CD4-positive, CD25-positive, alpha-beta regulatory T cell (primary cell): ENCODE data around the gene TRAF5. TPM values are rescaled to one million over a fixed set of nuclear protein-coding genes. Genes with fewer than 3 reads are reported as not detected.

Experiments used
- ATAC-seq, 2 donors: fragments of 150-1000 bp; cut with Tn5 transposase; one replicate each; pipeline ENCODE4 v1.10.0; 2021; ENCODE audit warnings: low read depth in 2 of 2, moderate number of reproducible peaks in 2 of 2, moderate library complexity in 1 of 2
- DNase-seq, 3 donors: peaks; one replicate each; pipeline versions ENCODE4 v3.0.0 to v3.0.0-alpha.2; 2012 to 2022; ENCODE audit warnings: mixed read lengths in 1 of 3
- H3K27ac ChIP-seq: one replicate; pipeline ENCODE4 v1.7.0; 2013; ENCODE audit warnings: mild to moderate bottlenecking, low read length; ENCODE audit not compliant: insufficient read depth, poor library complexity, severe bottlenecking
- H3K27me3 ChIP-seq: one replicate; pipeline ENCODE4 v1.7.0; 2013; ENCODE audit warnings: low read length; ENCODE audit not compliant: control insufficient read depth, insufficient read depth
- H3K36me3 ChIP-seq: one replicate; pipeline ENCODE4 v1.7.0; 2013; ENCODE audit warnings: mild to moderate bottlenecking, low read length, moderate library complexity; ENCODE audit not compliant: control insufficient read depth, insufficient read depth
- H3K4me1 ChIP-seq: 2 replicates; pipeline ENCODE4 v1.7.0; 2013; ENCODE audit warnings: mild to moderate bottlenecking, low read length; ENCODE audit not compliant: insufficient read depth, control insufficient read depth, poor library complexity, severe bottlenecking
- H3K4me3 ChIP-seq: one replicate; pipeline ENCODE4 v1.7.0; 2013; ENCODE audit warnings: low read depth, mild to moderate bottlenecking, low read length, moderate library complexity
- H3K9me3 ChIP-seq, 2 experiments: 1 replicate in 1 of 2; 2 replicates in 1 of 2; pipeline ENCODE4 v1.7.0; 2013; ENCODE audit warnings: low read length in 2 of 2, mild to moderate bottlenecking in 1 of 2, moderate library complexity in 1 of 2; ENCODE audit not compliant: control insufficient read depth in 2 of 2
- H3K27ac Mint-ChIP-seq, 3 donors: one replicate each; pipeline ENCODE4 v1.8.0; 2020 to 2022; ENCODE audit warnings: mild to moderate bottlenecking in 3 of 3, mixed read lengths in 3 of 3, moderate library complexity in 2 of 3
- H3K27me3 Mint-ChIP-seq: one replicate; pipeline ENCODE4 v1.8.0; 2022; ENCODE audit warnings: mild to moderate bottlenecking, mixed read lengths
- H3K36me3 Mint-ChIP-seq: one replicate; pipeline ENCODE4 v1.8.0; 2020; ENCODE audit warnings: mixed read lengths
- H3K4me1 Mint-ChIP-seq, 4 donors: one replicate each; pipeline ENCODE4 v1.8.0; 2020 to 2022; ENCODE audit warnings: mixed read lengths in 4 of 4, mild to moderate bottlenecking in 1 of 4
- H3K4me3 Mint-ChIP-seq, 4 donors: one replicate each; pipeline ENCODE4 v1.8.0; 2020 to 2022; ENCODE audit warnings: mild to moderate bottlenecking in 4 of 4, mixed read lengths in 4 of 4, moderate library complexity in 3 of 4
- H3K9me3 Mint-ChIP-seq, 7 donors: one replicate each; pipeline ENCODE4 v1.8.0; 2020 to 2022; ENCODE audit warnings: mixed read lengths in 7 of 7, mild to moderate bottlenecking in 3 of 7, moderate library complexity in 2 of 7
- polyA plus RNA-seq, 4 donors: library from polyadenylated mRNA; unstranded; fragments of 300-500 nt; fragmentation: Illumina TruSeq; gene quantifications; one replicate each; pipeline ENCODE4 v1.2.3, GENCODE V29; 2021
- total RNA-seq: library from RNA; stranded (reverse); gene quantifications from one replicate; pipeline ENCODE4 v1.2.3, GENCODE V29; 2022

TRAF5 gene
- total and polyA plus RNA-seq, 5 donors from 2014 or later = 34.4 to 58.3 (median 39.5) TPM

- Mint-ChIP-seq H3K36me3 (peaks cover 11% of the 10 kb centered on the region), H3K9me3 (peaks cover 0 to 4% (median 0%) of the 10 kb centered on the region in 7 donors), H3K27ac (peak overlapping the region in 1 of 3 donors; percentile 82), H3K4me3 (peak overlapping the region in 2 of 4 donors; percentile 3 to 50), H3K27me3 (no peaks in the 10 kb centered on the region), H3K4me1 (peaks cover 44 to 98% (median 79%) of the 10 kb centered on the region in 4 donors)
- DNase-seq (no peak), ATAC-seq (no peak)
- Histone ChIP-seq H3K27me3 (no peaks in the 10 kb centered on the region), H3K9me3 (no peaks in the 10 kb centered on the region), H3K4me1 (peaks cover 79% of the 10 kb centered on the region), H3K36me3 (peaks cover 22% of the 10 kb centered on the region), H3K27ac (no peak overlapping the region), H3K4me3 (no peak overlapping the region)
Measured at GRCh38 chr1:211341999-211342398, 15.4 kb downstream of the TRAF5 start.

- peaks cover 14% of the 10 kb centered on the region for H3K36me3 Mint-ChIP-seq
- Histone ChIP-seq H3K27me3 (no peaks in the 10 kb centered on the region), H3K4me1 (peaks cover 72% of the 10 kb centered on the region), H3K9me3 (no peaks in the 10 kb centered on the region), H3K27ac (no peak overlapping the region), H3K4me3 (no peak overlapping the region), H3K36me3 (peaks cover 22% of the 10 kb centered on the region)
- H3K4me3 Mint-ChIP-seq = peak overlapping the region in 1 of 4 donors; percentile 59
- ATAC-seq (no peak), DNase-seq (no peak)
- peaks cover 47 to 96% (median 79%) of the 10 kb centered on the region in 4 donors for H3K4me1 Mint-ChIP-seq
- H3K27me3 Mint-ChIP-seq = no peaks in the 10 kb centered on the region
- H3K9me3 Mint-ChIP-seq = peaks cover 0 to 4% (median 0%) of the 10 kb centered on the region in 7 donors
- H3K27ac Mint-ChIP-seq = peak overlapping the region; percentile 20 to 84 (median 77)
Measured at GRCh38 chr1:211343607-211344006, 17.0 kb downstream of the TRAF5 start.

GRCh38 chr1:211344152-211344618, 17.6 kb downstream of the TRAF5 start:
- H3K4me3 Mint-ChIP-seq = peak overlapping the region in 1 of 4 donors; percentile 59

GRCh38 chr1:211345719-211346118, 19.1 kb downstream of the TRAF5 start:
- peak overlapping the region in 1 of 4 donors; percentile 26 for H3K4me3 Mint-ChIP-seq

More at GRCh38 chr1:211344152-211344618, 17.6 kb downstream of the TRAF5 start:
- Histone ChIP-seq H3K9me3 (no peaks in the 10 kb centered on the region), H3K4me1 (peaks cover 66% of the 10 kb centered on the region), H3K27me3 (no peaks in the 10 kb centered on the region), H3K4me3 (no peak overlapping the region), H3K27ac (no peak overlapping the region), H3K36me3 (peaks cover 16% of the 10 kb centered on the region)
- ATAC-seq (peak in 1 of 2 donors; percentile 29), DNase-seq (no peak)
- peaks cover 51 to 96% (median 75%) of the 10 kb centered on the region in 4 donors for H3K4me1 Mint-ChIP-seq
- H3K36me3 Mint-ChIP-seq = peaks cover 14% of the 10 kb centered on the region
- H3K27me3 Mint-ChIP-seq = no peaks in the 10 kb centered on the region
- peak overlapping the region; percentile 32 to 84 (median 77) for H3K27ac Mint-ChIP-seq
- peaks cover 0 to 4% (median 0%) of the 10 kb centered on the region in 7 donors for H3K9me3 Mint-ChIP-seq

GRCh38 chr1:211347077-211347844, 20.6 kb downstream of the TRAF5 start:
- Mint-ChIP-seq H3K36me3 (peaks cover 12% of the 10 kb centered on the region), H3K4me1 (peaks cover 62 to 94% (median 79%) of the 10 kb centered on the region in 4 donors), H3K27ac (peak overlapping the region; percentile 47 to 84 (median 60)), H3K9me3 (no peaks in the 10 kb centered on the region), H3K4me3 (peak overlapping the region in 3 of 4 donors; percentile 16 to 47 (median 31)), H3K27me3 (no peaks in the 10 kb centered on the region)
- H3K27ac ChIP-seq = no peak overlapping the region
- H3K27me3 ChIP-seq = no peaks in the 10 kb centered on the region
- peaks cover 15% of the 10 kb centered on the region for H3K36me3 ChIP-seq
- H3K4me3 ChIP-seq = no peak overlapping the region
- no peaks in the 10 kb centered on the region for H3K9me3 ChIP-seq
- ATAC-seq (no peak), DNase-seq (no peak)
- peaks cover 50% of the 10 kb centered on the region for H3K4me1 ChIP-seq

More at GRCh38 chr1:211345719-211346118, 19.1 kb downstream of the TRAF5 start:
- Mint-ChIP-seq H3K27ac (peak overlapping the region in 1 of 3 donors; percentile 69), H3K36me3 (peaks cover 18% of the 10 kb centered on the region), H3K27me3 (no peaks in the 10 kb centered on the region), H3K4me1 (peaks cover 54 to 96% (median 82%) of the 10 kb centered on the region in 4 donors), H3K9me3 (peaks cover 0 to under 1% (median 0%) of the 10 kb centered on the region in 7 donors)
- Histone ChIP-seq H3K4me1 (peaks cover 52% of the 10 kb centered on the region), H3K4me3 (no peak overlapping the region), H3K36me3 (peaks cover 15% of the 10 kb centered on the region), H3K9me3 (no peaks in the 10 kb centered on the region), H3K27me3 (no peaks in the 10 kb centered on the region), H3K27ac (no peak overlapping the region)
- ATAC-seq (no peak), DNase-seq (no peak)

GRCh38 chr1:211348547-211348946, 21.9 kb downstream of the TRAF5 start:
- Mint-ChIP-seq H3K27me3 (no peaks in the 10 kb centered on the region), H3K4me3 (no peak overlapping the region), H3K27ac (peak overlapping the region in 2 of 3 donors; percentile 76 to 87), H3K36me3 (peaks cover 21% of the 10 kb centered on the region), H3K4me1 (peaks cover 61 to 95% (median 78%) of the 10 kb centered on the region in 4 donors), H3K9me3 (peaks cover 0 to 2% (median 0%) of the 10 kb centered on the region in 7 donors)
- Histone ChIP-seq H3K4me3 (no peak overlapping the region), H3K36me3 (peaks cover 15% of the 10 kb centered on the region), H3K27ac (no peak overlapping the region), H3K4me1 (peaks cover 52% of the 10 kb centered on the region), H3K9me3 (no peaks in the 10 kb centered on the region), H3K27me3 (no peaks in the 10 kb centered on the region)
- ATAC-seq (no peak), DNase-seq (no peak)

- Histone ChIP-seq H3K27ac (no peak overlapping the region), H3K9me3 (no peaks in the 10 kb centered on the region), H3K36me3 (peaks cover 22% of the 10 kb centered on the region), H3K4me1 (peaks cover 52% of the 10 kb centered on the region), H3K27me3 (no peaks in the 10 kb centered on the region), H3K4me3 (no peak overlapping the region)
- Mint-ChIP-seq H3K36me3 (peaks cover 21% of the 10 kb centered on the region), H3K27me3 (no peaks in the 10 kb centered on the region), H3K9me3 (peaks cover 0 to 2% (median 0%) of the 10 kb centered on the region in 7 donors), H3K4me3 (peak overlapping the region in 3 of 4 donors; percentile 2 to 52 (median 51)), H3K4me1 (peaks cover 56 to 95% (median 80%) of the 10 kb centered on the region in 4 donors), H3K27ac (peak overlapping the region; percentile 76 to 96 (median 89))
- DNase-seq (no peak), ATAC-seq (no peak)
Measured at GRCh38 chr1:211349741-211350140, 23.1 kb downstream of the TRAF5 start.
